GM21390 (cell line): ENCODE measurements around the gene INSR.
"Not testable (repeated sequence)": the region's sequence is repeated elsewhere in the genome, so short reads cannot be mapped to it uniquely, and the experiment has no call there.

Experiments
- ATAC-seq: cut with Tn5 transposase; IDR thresholded peaks from one replicate; pipeline ENCODE4 v1.9.1; 2021; ENCODE audit not compliant: unreplicated experiment

The INSR gene

DNA sequence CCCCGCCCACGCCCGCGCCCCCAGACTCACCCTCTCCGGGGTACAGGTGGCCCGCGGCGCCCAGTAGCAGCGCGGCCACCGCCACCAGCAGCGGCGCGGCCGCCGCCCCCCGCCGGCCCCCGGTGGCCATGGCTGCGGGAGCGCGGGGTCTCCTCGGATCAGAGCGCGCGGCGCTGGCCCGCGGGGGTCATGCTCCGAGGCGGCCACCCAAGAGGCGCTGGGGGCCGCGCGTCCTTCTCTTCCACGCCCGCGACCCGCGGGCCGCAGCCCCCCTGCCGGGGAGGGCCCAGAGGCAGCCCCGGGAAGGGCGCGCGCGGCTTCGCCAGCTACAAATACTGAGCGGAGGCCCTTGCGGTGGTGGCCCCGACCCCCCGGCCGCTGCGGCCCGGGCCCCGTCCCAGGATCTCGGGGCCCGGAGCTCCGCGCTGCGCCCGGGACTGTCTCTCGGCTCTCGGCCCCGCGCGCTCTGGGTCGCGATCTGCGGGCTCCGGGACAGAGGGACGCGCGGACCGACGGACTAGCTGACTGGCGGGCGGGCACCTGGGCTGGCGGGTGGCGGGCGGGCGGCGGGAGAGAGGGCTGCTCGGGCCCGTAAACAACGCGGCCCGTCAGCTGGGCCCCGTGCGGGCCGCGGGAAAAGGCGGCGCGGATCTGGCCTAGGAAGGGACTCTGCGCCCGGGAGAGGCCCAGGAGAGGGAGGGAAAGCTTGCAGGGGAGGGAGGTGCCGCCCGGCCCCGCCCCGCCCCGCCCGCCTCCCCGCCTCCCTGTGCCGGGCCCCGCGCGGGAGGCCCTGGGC lies at the start of gene INSR:
Gene INSR, minus strand, starts transcription at position 653 of the 796 bp plus-strand sequence. Its CDS starts 523 bp downstream, at position 130.
- peak; percentile 63 for ATAC-seq

DNA sequence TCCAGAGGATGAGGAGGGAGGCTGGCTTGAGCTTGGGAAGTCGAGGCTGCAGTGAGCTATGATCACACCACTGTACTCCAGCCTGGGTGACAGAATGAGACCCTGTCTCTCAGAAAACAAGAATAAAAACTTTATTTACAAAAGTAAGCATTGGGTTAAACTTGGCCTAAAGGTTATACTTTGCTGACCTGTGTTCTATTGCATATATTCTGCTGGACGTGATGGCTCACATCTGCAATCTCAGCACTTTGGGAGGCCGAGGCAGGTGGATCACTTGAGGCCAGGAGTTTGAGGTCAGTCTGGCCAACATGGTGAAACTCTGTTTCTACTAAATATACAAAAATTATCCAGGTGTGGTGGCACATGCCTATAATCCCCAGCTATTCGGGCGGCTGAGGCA lies 47.9 kb upstream of the INSR start:
- ATAC-seq: no peak

DNA sequence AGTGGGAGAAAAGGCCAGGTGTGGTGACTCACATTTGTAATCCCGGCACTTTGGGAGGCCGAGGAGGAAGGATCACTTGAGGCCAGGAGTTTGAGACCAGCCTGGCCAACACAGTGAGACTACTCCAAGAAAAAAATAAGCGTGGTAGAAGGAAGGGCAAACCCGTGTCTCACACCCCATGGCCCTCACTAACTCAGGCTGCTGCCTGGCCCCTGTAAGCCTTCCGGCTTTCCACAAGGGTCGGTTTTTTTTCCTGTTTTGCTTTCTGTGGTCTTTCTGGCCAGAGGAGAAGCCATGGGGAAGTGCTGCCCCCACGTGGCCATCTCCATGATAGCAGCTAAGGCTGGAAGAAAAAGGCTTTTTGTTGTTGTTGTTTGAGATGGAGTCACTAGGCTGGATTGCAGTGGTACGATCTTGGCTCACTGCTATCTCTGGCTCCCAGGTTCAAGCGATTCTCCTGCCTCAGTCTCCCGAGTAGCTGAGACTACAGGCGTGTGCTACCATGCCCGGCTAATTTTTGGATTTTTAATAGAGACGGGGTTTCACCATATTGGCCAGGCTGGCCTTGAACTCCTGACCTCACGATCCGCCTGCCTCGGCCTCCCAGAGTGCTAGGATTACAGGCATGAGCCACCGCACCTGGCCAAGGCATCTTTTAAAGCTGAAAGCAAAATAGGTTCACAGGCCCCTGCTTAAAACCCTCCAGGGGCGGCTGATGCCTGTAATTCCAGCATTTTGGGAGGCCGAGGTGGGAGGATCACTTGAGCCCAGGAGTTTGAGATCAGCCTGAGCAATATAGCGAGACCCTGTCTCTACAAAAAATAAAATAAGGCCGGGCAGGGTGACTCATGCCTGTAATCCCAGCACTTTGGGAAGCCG lies 47.0 kb upstream of the INSR start:
- no peak for ATAC-seq

DNA sequence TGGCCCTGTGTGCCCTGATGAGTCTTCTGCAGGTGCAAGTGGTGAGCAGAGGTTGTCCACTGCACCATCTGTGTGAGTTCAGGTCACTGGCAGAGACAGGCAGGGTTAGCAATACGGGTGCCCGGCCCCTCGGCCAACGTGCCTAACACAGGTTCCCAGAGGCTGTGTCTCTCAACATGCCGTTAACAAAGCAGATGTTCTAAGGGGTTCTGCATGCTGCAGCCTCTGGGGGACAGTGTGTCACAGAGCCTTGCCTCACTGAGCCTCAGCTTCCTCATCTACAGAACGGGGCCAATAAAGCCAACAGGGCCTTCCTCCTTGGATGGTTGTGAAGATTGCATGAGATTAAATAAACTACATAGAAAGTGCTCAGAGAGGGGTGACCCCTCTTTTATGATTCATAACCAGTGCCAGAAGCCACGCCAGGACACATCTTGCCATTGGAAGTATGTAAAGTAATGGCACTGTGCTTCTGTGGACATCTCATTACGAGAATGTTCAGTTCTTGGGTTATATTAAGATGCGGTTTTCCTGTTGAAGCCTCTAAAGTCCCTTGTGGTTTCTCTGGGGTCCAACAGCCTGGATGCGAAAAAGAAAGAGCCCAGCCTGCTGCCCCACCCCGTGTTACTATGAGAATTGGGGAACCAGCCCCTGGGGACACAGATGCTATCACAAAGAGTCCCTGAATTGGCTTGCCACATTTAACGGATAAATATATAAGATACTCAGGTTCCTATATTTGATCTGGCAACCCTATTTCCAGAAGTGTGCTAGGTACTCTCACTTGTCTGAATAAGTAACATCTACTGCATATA lies 43.4 kb upstream of the INSR start:
- peak; percentile 69 for ATAC-seq

DNA sequence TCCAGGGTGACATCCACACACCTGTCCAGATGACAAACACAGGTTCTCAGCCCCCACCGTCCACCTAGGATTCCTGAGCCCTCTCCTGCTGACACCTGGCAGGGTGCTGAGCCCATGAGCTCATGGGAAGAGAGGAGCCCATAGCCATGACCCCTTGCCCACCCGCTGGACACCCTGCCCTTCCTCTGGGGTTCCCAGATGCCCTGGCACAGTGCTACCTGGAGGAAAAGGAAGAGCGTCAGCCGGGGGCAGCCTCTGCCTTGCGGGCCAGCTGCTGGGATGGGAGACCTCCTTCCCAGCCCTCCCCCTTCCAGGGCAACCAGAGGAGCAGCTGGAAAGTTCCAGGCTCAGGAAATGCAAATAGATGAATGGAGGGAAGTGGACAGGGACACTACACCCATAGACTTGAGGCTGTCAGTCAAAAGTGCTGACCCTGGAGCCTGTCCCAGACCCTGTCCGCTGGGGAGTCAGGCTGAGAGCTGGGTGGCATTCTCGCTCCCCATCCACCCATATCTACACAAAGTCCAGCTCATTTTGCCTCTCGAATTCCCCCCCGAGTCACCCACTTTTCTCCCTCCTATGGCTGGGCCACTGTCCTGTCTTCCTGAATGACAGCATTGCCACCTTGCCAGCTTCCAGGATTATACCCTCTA lies 42.2 kb upstream of the INSR start:
- ATAC-seq: no peak

DNA sequence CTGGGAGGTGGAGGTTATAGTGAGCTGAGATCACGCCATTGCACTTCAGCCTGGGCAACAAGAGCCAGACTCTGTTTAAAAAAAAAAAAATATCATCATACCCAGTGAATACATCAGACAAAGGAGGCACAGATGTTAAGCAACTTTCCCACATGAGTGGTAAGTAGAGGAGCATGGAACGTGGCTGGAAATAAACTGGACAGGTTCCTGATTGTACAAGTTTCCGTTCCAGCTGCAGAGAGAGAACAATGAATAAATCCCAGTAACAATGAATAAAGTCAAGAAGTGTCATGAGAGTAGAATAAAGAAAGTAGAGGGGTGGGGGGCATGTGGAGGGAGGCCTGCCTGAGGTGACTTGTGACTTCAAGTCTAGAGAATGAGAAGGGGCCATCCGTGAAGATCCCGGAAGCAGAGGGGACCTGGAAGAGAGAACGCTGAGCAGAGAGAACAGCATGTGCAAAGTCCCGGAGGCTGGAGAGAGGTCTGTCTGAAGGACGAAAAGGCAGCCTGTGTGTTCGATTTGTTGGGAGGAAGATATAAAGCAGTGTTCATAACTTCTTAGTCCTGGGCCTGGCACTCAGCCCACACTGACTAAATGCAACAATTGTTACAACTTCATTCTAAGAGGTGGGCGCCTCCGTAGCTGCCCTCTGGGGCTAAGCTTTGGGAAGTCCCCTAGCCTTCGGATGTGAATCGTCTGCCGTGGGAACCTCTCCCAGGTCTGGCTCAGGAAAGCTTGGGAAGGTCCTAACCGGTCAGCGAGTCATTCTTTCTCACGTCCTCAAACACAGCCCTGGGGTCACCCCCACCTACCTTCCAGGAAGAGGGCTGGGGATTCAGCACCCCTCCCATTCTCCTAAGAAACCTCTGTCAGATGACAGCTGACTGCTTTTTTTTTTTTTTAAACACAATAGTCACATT lies 39.2 kb upstream of the INSR start:
- ATAC-seq: no peak

DNA sequence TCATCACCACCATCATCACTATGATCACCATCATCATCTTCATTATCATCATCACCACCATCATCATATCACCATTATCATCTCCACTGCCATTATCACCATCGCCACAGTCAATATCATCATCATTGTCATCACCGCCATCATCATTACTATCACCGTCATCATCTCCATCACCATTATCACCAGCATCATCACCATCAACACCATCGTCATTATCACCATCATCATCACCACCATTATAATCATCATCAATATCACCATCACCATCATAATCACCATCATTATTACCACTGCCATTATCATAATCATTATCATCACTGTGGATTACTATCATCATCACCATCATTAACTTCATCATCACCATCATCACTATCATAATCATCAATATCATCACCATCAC lies 37.2 kb upstream of the INSR start:
- no peak for ATAC-seq

DNA sequence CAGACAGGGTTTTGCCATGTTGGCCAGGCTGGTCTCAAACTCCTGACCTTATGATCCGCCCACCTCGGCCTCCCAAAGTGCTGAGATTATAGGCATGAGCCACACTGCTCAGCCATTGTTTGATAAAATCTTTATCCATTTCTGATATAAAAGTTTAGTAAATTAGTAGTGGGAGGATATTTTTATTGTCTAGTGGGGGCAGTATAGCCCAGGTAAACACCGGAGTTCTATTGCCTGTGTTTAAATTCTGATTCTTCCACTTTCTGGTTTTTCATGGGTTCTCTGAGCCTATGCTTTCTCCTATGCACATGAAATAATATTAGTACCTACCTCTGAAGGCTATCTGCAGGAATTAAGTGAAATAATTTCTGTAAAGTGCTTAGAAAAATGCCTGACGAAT lies 34.4 kb upstream of the INSR start:
- no peak for ATAC-seq

DNA sequence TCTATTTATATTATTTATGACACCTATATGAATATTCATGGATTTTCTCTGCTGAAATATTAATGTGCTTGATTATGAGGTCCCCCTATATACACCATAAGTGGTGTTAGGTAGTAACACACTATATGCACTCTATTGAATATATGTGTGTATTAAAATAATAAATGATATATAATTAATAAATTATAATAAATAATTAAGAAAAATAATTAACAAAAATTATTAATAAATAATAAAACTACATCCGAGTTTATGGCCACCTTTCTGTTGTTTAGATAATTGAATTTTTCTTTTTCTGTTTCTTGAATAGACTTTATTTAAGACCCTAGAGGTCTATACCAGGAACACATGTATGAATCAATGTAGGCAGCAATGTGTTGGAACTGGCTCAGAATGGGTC lies 33.6 kb upstream of the INSR start:
- ATAC-seq: no peak

DNA sequence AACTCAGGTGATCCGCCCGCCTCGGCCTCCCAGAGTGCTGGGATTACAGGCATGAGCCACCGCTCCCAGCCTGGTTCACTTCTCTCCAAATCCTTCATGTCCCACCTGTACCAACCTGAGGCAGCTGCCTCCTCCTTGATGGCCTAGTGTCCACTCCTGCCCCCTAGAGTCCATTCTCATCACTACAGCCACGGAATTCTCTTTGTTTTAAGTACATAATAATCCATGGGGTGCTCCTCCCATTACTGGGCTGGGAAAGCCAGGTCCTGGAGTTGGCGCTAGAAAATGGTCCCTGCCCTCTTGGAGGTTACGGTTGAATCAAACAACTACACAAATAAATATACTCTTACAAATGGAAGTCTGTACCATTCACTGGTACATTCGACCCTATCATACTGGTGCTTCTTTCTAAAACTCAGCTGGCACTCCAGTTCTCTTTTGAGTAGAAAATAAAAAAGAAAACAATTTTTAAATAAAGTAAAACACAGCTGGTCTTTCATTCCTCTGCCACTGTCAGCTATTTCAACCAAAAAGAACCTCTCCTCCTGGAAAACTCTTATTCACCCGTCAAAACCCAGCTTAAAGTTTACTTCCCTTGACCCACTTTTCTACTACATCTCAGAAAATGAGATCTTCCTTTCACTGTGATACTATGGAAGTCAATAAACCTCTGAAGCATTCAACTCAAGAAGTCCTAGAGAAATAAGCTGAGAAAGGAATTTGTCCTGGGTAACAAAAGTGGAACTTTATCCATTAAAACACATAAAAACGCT lies 32.1 kb upstream of the INSR start:
- no peak for ATAC-seq

DNA sequence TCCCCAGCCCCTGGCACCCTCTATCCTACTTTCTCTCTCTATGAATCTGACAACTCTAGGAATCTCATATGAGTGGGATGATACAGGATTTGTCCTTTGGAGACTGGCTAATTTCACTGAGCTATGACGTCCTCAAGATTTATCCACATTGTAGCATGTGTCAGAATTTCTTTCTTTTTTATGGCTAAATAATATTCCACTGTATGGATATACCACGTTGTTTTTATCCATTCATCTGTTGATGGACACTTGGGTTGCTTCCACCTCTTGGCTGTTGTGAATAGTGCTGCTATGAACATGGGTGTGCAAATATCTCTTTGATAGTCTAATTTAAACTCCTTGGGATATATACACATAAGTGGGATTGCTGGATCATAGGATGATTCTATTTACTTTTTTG lies 24.0 kb upstream of the INSR start:
- ATAC-seq: no peak

DNA sequence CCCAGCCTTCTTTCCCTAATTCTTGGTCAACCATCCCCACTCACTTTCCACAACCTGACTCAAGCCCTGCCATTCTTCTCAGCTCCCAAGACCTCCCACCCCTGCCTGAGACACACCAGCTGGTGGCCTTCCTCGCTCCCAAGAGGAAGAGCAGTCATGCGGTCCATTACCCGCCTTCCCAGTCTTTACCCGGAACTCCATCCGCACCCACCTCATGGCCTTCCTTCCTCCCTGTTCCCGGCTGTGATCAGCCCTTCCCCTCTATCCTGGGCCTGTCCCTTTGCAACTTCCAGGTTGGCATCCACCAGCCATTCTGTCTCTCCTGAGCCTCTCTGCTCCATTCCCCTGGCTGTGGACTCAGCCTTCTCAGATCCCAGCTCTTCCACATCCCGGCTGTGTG lies 18.6 kb upstream of the INSR start:
- no peak for ATAC-seq

DNA sequence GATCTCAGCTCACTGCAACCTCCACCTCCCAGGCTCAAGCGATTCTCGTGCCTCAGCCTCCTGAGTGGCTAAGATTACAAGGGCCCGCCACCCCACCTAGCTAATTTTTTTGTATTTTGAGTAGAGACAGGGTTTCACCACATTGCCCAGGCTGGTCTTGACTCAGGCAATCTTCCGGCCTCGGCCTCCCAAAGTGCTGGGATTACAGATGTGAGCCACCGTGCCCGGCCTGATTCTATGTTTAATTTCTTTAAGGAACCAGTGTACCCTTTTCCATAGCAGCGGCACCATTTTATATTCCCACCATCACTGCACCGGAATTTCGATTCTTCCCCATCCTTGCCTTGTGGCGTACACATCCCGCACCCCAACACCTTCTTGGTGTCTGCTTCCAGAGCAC lies 17.7 kb upstream of the INSR start:
- ATAC-seq: no peak

DNA sequence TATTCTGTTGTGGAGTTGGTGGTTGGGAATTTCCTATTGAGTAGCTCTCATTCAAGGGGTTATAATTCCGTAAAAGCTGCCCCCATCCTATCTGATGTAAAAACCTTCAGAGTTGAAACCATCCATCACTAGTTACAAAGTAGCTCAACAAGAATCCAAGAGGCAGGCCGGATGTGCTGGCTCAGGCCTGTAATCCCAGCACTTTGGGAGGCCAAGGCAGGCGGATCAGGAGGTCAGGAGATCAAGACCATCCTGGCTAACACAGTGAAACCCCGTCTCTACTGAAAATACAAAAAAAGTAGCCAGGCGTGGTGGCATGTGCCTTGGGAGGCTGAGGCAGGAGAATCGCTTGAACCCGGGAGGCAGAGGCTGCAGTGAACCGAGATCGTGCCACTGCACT lies 14.1 kb upstream of the INSR start:
- not testable (repeated sequence) for ATAC-seq

DNA sequence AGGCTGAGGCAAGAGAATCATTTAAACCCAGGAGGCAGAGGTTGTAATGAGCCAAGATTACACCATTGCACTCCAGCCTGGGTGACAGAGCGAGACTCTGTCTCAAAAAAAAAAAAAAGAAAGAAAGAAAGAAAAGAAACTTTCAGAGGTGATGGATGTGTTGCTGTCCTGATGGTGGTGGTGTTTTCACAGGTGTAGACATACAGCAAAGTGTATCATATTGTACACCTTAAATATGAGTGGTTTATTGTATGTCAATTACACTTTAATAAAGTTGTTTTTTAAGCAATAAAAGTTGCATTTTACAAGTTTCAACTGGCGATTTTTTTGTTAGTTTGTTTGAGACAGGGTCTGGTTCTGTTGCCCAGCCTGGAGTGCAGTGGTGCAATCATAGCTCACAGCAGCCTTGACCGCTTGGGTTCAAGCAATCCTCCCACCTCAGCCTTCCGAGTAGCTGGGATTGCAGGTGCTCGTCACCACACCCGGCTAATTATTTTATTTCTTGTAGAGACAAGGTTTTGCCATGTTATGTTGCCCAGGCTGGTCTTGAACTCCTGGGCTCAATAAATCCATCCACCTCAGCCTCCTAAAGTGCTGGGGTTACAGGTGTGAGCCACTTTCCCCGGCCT lies 13.5 kb upstream of the INSR start:
- ATAC-seq: no peak

DNA sequence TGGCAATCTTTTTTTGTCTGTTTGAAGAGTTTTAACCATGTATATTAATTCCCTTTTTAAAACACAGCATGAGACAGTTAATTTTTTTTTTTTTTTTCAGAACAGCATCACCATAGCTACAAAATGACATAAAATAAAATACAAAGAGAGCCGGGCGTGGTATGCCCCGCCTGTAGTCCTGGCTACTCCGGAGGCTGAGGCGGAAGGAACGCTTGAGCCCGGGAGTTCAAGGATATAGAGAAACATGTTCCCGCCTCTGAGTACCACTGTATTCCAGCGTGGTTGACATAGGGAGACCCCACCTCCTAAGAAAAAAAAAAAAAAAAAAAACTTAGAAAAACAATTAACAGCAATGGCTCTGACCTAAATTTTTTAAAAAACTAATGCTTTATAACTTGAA lies 10.0 kb upstream of the INSR start:
- ATAC-seq: no peak

DNA sequence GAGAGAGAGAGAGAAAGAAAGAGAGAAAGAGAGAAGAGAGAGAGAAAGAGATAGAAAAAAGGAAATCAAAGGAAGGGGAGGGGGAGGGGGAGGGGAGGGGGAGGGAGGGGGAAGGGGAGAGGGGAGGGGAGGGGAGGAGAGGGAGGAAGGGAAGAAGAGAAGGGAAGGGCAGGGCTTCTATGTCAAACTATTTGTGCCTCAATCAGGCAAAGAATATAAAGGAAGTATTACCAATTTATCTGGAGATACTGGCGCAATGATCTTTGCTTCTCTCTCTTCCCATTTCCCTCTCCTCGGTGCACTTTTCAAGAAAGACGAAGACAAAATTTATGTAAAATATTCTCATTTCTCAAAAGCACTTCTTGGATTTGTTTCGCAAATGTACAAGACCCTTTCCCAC lies 9.3 kb upstream of the INSR start:
- ATAC-seq: no peak

DNA sequence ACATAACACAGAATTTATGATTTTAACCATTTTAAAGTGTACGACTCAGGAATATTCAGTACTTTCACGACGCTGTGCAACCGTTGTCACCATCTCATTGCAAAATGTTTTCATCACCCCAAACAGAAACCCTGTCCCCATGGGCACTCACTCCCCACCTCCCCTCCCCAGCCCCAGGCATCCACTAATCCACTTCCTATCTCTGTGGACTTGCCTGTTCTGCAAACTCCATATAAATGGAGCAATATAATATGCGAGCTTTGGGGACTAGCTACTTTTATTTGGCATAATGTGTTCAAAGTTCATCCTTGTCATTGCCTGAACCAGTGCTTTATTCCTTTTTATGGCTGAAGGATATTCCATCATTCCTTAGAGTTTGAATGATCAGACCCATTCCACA lies 7.3 kb upstream of the INSR start:
- ATAC-seq: no peak

DNA sequence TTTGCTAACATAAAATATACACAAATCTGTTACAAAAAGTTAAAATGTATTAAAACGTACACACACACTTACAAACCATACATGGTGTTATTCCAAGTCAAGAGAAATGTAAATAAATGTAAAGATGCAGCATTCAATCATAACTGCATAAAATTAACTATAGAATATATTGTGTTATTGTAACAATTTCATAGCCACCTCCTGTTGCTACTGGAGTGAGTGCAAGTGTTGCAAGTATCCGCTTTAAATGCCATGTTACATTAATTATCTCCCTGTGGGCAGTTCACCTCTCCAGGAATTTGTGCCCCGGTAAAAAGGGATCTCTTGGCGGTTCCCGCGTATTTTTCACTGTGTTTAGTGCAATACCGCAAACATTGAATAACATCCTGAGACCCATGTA lies 3.5 kb upstream of the INSR start:
- no peak for ATAC-seq
